ENCODE measurements around the gene ABTB2. TPM values are rescaled to one million over a fixed set of nuclear protein-coding genes. Genes with fewer than 3 reads are reported as not detected.
A peak's percentile ranks its signal among the peaks of the same experiment; 100 is the strongest.

ABTB2 gene
- polyA plus RNA-seq, 1 donor (not counting 4 experiments of a cell fraction or from before 2014, with no cell fraction given) = 1.0 TPM

DNA sequence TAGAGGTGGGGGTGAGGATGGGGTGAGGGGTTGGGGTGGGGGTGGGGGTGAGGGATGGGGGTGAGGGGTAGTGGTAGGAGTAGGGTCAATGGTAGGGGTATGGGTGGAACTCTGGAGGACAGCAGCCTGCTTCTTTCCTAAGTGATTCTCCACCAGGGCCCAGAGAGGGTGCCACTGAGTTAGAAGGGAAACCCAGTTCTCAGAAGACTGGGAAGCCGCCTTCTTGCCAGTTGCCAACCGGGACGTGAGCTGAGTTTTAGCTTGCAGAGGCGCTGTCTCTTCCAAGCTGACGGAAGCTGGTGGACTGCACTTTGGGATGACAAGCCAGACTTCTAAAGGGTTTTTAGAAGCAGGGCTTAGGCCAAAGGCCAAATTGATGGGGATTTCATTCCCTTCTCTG, 148.0 kb downstream of the ABTB2 start:
- DNase-seq (ENCODE audit: low read depth, low spot score) (no peak), FAIRE-seq (no peak)
- Histone ChIP-seq H3K27ac (ENCODE audit: control insufficient read depth, insufficient read depth, low read length) (no peak overlapping the region), H3K4me1 (ENCODE audit: control insufficient read depth, extremely low read depth, insufficient read depth, low read length) (peaks cover 7% of the 10 kb centered on the region), H3K9me3 (ENCODE audit: control insufficient read depth, low read depth, low read length) (no peaks in the 10 kb centered on the region), H3K4me3 (ENCODE audit: control insufficient read depth in 2 of 3, extremely low read depth in 1 of 3, insufficient read depth in 2 of 3, low read depth in 1 of 3, low read length in 3 of 3) (no peak overlapping the region), H3K9me1 (ENCODE audit: control insufficient read depth, extremely low read depth, insufficient read depth, low read length) (no peaks in the 10 kb centered on the region), H3K79me2 (ENCODE audit: control insufficient read depth, insufficient read depth, low read length) (no peaks in the 10 kb centered on the region), H3K4me2 (ENCODE audit: control insufficient read depth, extremely low read depth, insufficient read depth, low read depth, low read length) (no peak overlapping the region), H3K36me3 (ENCODE audit: control insufficient read depth in 2 of 2, extremely low read depth in 1 of 2, insufficient read depth in 2 of 2, low read length in 2 of 2) (no peaks in the 10 kb centered on the region), H4K20me1 (ENCODE audit: control insufficient read depth, extremely low read depth, insufficient read depth, low read length) (no peaks in the 10 kb centered on the region), H2AFZ (ENCODE audit: control insufficient read depth, low read length) (no peak overlapping the region), H3K9ac (ENCODE audit: control insufficient read depth, extremely low read depth, insufficient read depth, low read length) (no peak overlapping the region), H3K27me3 (ENCODE audit: control insufficient read depth, extremely low read depth, insufficient read depth, low read length) (no peaks in the 10 kb centered on the region)
- peak in 2 of 3 experiments; percentile 30 to 51 for TF ChIP-seq CTCF (optimal IDR thresholded peaks at IDR 0.05 in 1 of 3, IDR thresholded peaks at IDR 0.05 in 1 of 3, conservative IDR thresholded peaks at IDR 0.05 in 1 of 3; ENCODE audit: extremely low read depth in 1 of 3, insufficient read depth in 2 of 3, low read length in 3 of 3)
- no peak for TF ChIP-seq EZH2 (IDR thresholded peaks at IDR 0.05; ENCODE audit: low read length)
- dilution Hi-C loops (cut with MboI; ENCODE audit: extremely low pct_ligation_motif_present, low sequenced_read_pairs) = no loop called here

- no peak for FAIRE-seq
- H3K27ac ChIP-seq (ENCODE audit: control insufficient read depth, insufficient read depth, low read length) = no peak overlapping the region
Observed at GRCh38 chr11:34208266-34209135, 149.3 kb downstream of the ABTB2 start.

More at GRCh38 chr11:34208266-34209135, 149.3 kb downstream of the ABTB2 start:
- no peaks in the 10 kb centered on the region for H3K36me3 ChIP-seq (ENCODE audit: control insufficient read depth in 2 of 2, extremely low read depth in 1 of 2, insufficient read depth in 2 of 2, low read length in 2 of 2)
- no peak overlapping the region for H3K9ac ChIP-seq (ENCODE audit: control insufficient read depth, extremely low read depth, insufficient read depth, low read length)
- no peaks in the 10 kb centered on the region for H4K20me1 ChIP-seq (ENCODE audit: control insufficient read depth, extremely low read depth, insufficient read depth, low read length)
- H3K4me3 ChIP-seq (ENCODE audit: control insufficient read depth in 2 of 3, extremely low read depth in 1 of 3, insufficient read depth in 2 of 3, low read depth in 1 of 3, low read length in 3 of 3) = no peak overlapping the region
- dilution Hi-C loops (cut with MboI; ENCODE audit: extremely low pct_ligation_motif_present, low sequenced_read_pairs) = no loop called here
- TF ChIP-seq EZH2 (IDR thresholded peaks at IDR 0.05; ENCODE audit: low read length) (no peak), CTCF (optimal IDR thresholded peaks at IDR 0.05 in 1 of 3, IDR thresholded peaks at IDR 0.05 in 1 of 3, conservative IDR thresholded peaks at IDR 0.05 in 1 of 3; ENCODE audit: extremely low read depth in 1 of 3, insufficient read depth in 2 of 3, low read length in 3 of 3) (no peak)
- H3K9me1 ChIP-seq (ENCODE audit: control insufficient read depth, extremely low read depth, insufficient read depth, low read length) = no peaks in the 10 kb centered on the region
- DNase-seq (ENCODE audit: low read depth, low spot score) = no peak
- H3K4me1 ChIP-seq (ENCODE audit: control insufficient read depth, extremely low read depth, insufficient read depth, low read length) = peaks cover 13% of the 10 kb centered on the region
- no peaks in the 10 kb centered on the region for H3K27me3 ChIP-seq (ENCODE audit: control insufficient read depth, extremely low read depth, insufficient read depth, low read length)
- no peaks in the 10 kb centered on the region for H3K79me2 ChIP-seq (ENCODE audit: control insufficient read depth, insufficient read depth, low read length)
- no peak overlapping the region for H3K4me2 ChIP-seq (ENCODE audit: control insufficient read depth, extremely low read depth, insufficient read depth, low read depth, low read length)
- H3K9me3 ChIP-seq (ENCODE audit: control insufficient read depth, low read depth, low read length) = no peaks in the 10 kb centered on the region
- no peak overlapping the region for H2AFZ ChIP-seq (ENCODE audit: control insufficient read depth, low read length)

Measured in keratinocyte (primary cell).